ENCODE data around the gene WIPF1. TPM values are rescaled to one million over a fixed set of nuclear protein-coding genes. Genes with fewer than 3 reads are reported as not detected.

Gene WIPF1
- total RNA-seq, 4 donors from 2014 or later: 3.1 to 8.4 (median 4.9) TPM

GRCh38 chr2:174569678-174570077 is 27.9 kb downstream of the WIPF1 start:
- Histone ChIP-seq H3K4me3 (no peak overlapping the region), H3K27me3 (no peaks in the 10 kb centered on the region), H3K9me3 (no peaks in the 10 kb centered on the region), H3K4me1 (no peaks in the 10 kb centered on the region), H3K36me3 (peaks cover 0 to 9% of the 10 kb centered on the region in 2 donors), H3K27ac (no peak overlapping the region)
- no peak for TF ChIP-seq CTCF (IDR thresholded peaks at IDR 0.05 in 4 of 5, conservative IDR thresholded peaks at IDR 0.05 in 1 of 5)
- TF ChIP-seq POLR2A (IDR thresholded peaks at IDR 0.05): no peak
- no peak for ATAC-seq
- intact Hi-C loops (cut with DNase I; ENCODE audit: low total_unique reads) (no loop called here), in situ Hi-C loops (cut with MboI; ENCODE audit: low sequenced_read_pairs in 4 of 4) (no loop called here)
- DNase-seq: no peak

GRCh38 chr2:174568425-174568824 is 29.2 kb downstream of the WIPF1 start:
- Histone ChIP-seq H3K9me3 (no peaks in the 10 kb centered on the region), H3K4me3 (no peak overlapping the region), H3K27ac (no peak overlapping the region), H3K4me1 (no peaks in the 10 kb centered on the region), H3K36me3 (peaks cover 0 to 9% of the 10 kb centered on the region in 2 donors), H3K27me3 (no peaks in the 10 kb centered on the region)
- ATAC-seq (no peak), DNase-seq (no peak)
- in situ Hi-C loops (cut with MboI; ENCODE audit: low sequenced_read_pairs in 4 of 4): no loop called here
- intact Hi-C loops (cut with DNase I; ENCODE audit: low total_unique reads): no loop called here
- TF ChIP-seq POLR2A (IDR thresholded peaks at IDR 0.05): no peak

GRCh38 chr2:174566871-174567270 is 30.7 kb downstream of the WIPF1 start:
- H3K9me3 ChIP-seq: no peaks in the 10 kb centered on the region
- intact Hi-C loops (cut with DNase I; ENCODE audit: low total_unique reads) (no loop called here), in situ Hi-C loops (cut with MboI; ENCODE audit: low sequenced_read_pairs in 4 of 4) (no loop called here)
- no peak for ATAC-seq
- no peak for DNase-seq
- H3K4me1 ChIP-seq: no peaks in the 10 kb centered on the region
- peaks cover 0 to 5% of the 10 kb centered on the region in 2 donors for H3K36me3 ChIP-seq
- no peak for TF ChIP-seq CTCF (IDR thresholded peaks at IDR 0.05 in 4 of 5, conservative IDR thresholded peaks at IDR 0.05 in 1 of 5)
- TF ChIP-seq POLR2A (IDR thresholded peaks at IDR 0.05): no peak
- no peaks in the 10 kb centered on the region for H3K27me3 ChIP-seq
- no peak overlapping the region for H3K27ac ChIP-seq
- no peak overlapping the region for H3K4me3 ChIP-seq

- ATAC-seq (no peak), DNase-seq (no peak)
- no peak for TF ChIP-seq CTCF (IDR thresholded peaks at IDR 0.05 in 4 of 5, conservative IDR thresholded peaks at IDR 0.05 in 1 of 5)
- no peak for TF ChIP-seq POLR2A (IDR thresholded peaks at IDR 0.05)
- Histone ChIP-seq H3K27me3 (no peaks in the 10 kb centered on the region), H3K27ac (no peak overlapping the region), H3K4me3 (no peak overlapping the region), H3K36me3 (no peaks in the 10 kb centered on the region), H3K9me3 (no peaks in the 10 kb centered on the region), H3K4me1 (peaks cover 3 to 9% of the 10 kb centered on the region in 2 donors)
- intact Hi-C loops (cut with DNase I; ENCODE audit: low total_unique reads): no loop called here
- in situ Hi-C loops (cut with MboI; ENCODE audit: low sequenced_read_pairs in 4 of 4): no loop called here
These were observed 33.9 kb downstream of the WIPF1 start for GRCh38 chr2:174563530-174564282.

GRCh38 chr2:174561972-174562370 is 35.6 kb downstream of the WIPF1 start:
- peaks cover 3 to 9% of the 10 kb centered on the region in 2 donors for H3K4me1 ChIP-seq
- no peak overlapping the region for H3K27ac ChIP-seq
- no peak for DNase-seq
- H3K9me3 ChIP-seq: no peaks in the 10 kb centered on the region
- intact Hi-C loops (cut with DNase I; ENCODE audit: low total_unique reads) (no loop called here), in situ Hi-C loops (cut with MboI; ENCODE audit: low sequenced_read_pairs in 4 of 4) (no loop called here)
- ATAC-seq: no peak
- no peaks in the 10 kb centered on the region for H3K27me3 ChIP-seq
- no peak for TF ChIP-seq POLR2A (IDR thresholded peaks at IDR 0.05)
- TF ChIP-seq CTCF (IDR thresholded peaks at IDR 0.05 in 4 of 5, conservative IDR thresholded peaks at IDR 0.05 in 1 of 5): no peak
- H3K4me3 ChIP-seq: no peak overlapping the region
- no peaks in the 10 kb centered on the region for H3K36me3 ChIP-seq
